Measurements from ENCODE around the gene RBM6.

DNA sequence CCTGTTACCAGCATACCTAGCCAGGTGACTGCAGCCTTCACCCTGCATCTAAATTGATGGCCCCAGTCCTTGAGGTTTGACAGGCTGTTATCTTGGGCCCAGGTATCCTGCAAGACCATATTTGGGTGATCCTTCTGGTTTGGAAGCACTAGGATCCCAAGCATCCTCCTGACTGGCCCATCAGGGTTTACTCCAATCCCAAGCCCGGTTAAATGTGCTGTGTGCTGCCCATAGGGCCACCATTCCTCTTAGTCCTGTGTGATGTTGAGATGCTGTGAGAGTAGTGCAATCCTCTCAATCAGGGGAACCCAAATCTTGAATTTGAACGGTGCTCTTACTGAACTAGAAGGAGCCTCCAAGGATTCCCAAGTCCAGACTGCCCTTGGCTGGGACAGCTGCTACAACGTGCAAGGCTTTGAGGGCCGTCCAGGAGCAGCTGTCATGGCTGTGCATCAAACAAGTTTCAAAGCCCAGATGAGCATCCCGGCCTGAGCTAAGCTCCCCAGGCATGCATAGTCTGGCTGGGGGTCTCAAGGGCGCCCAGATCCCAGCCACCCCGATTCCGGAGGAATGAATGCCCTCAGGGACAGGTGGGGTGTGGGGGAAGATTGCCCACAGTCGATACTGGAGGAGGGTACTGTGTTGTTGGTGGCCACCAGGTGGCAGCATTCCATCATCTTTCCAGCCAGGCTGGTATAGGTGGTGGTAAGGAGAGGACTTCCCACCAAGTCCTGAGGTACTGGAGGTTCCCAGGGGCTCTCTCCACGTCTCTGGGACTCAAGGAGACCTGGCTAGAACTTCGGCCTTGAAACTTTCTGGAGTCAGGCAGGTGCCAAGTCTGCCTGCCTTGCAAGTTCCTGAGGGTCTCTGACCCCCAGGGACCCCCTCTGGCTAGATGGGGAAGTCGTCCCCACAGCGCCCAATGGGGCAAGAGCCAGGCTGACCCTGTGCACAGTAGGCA lies 181.4 kb downstream of the RBM6 start:
- TF ChIP-seq CTCF (conservative IDR thresholded peaks at IDR 0.05; ENCODE audit: low read depth, low read length) (peak; percentile 87), RAD21 (IDR thresholded peaks at IDR 0.05; ENCODE audit: low read length) (peak; percentile 95), CEBPB (IDR thresholded peaks at IDR 0.05; ENCODE audit: low read depth, low read length) (no peak), POLR2A (IDR thresholded peaks at IDR 0.05; ENCODE audit: low read depth, low read length) (peak; percentile 26; the same call in 1 of the 2 replicates), MXI1 (IDR thresholded peaks at IDR 0.05; ENCODE audit: borderline replicate concordance, low read depth, low read length) (no peak)
